ENCODE measurements around the gene PRDM2. TPM values are rescaled to one million over a fixed set of nuclear protein-coding genes. Genes with fewer than 3 reads are reported as not detected.

The PRDM2 gene
- total and polyA plus RNA-seq, 2 of the 13 experiments (the other 11 are each of a cell fraction or from before 2014, with no cell fraction given): 4.0 to 6.5 TPM

DNA sequence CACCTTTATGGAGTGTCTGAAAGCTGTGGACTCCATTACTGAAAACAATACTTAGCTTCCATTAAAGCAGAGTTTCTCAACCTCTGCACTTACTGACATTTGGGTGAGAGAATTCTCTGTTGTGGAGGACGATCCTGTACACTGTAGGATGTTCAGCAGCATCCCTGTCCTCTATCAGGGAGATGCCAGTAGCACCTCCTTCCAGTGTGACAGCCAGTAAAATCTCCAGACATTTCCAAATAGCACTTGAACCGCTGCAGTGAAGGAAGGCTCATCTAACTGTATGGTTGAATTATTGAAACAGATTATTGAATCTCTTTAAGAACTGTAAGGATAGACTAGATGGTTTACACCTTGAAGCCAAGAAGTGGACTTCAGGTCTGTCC is 3.1 kb downstream of the PRDM2 start:
- Histone ChIP-seq H3K79me2 (ENCODE audit: insufficient read depth, low read length) (no peaks in the 10 kb centered on the region), H3K9ac (ENCODE audit: insufficient read depth, low read depth, low read length) (no peak overlapping the region), H3K4me3 (replicated peaks in 1 of 3; ENCODE audit: insufficient read depth in 1 of 3, low read depth in 2 of 3, low read length in 3 of 3) (no peak overlapping the region), H3K27me3 (ENCODE audit: control insufficient read depth in 1 of 2, insufficient read depth in 2 of 2, low read length in 2 of 2) (peaks cover 1 to 26% of the 10 kb centered on the region in 2 experiments; a peak in 3 of 5 replicates), H3K27ac (ENCODE audit: extremely low read length, insufficient read depth, low read length) (no peak overlapping the region), H3K36me3 (replicated peaks in 1 of 2; ENCODE audit: control insufficient read depth in 1 of 2, insufficient read depth in 2 of 2, low read length in 2 of 2) (no peaks in the 10 kb centered on the region), H3K4me2 (ENCODE audit: low read depth, low read length) (no peak overlapping the region), H3K9me3 (ENCODE audit: low read length) (no peaks in the 10 kb centered on the region; the same call in 1 of the 2 replicates), H3K4me1 (ENCODE audit: insufficient read depth, low read length) (no peaks in the 10 kb centered on the region), H4K20me1 (ENCODE audit: insufficient read depth, low read length) (no peaks in the 10 kb centered on the region), H2AFZ (ENCODE audit: low read length) (no peak overlapping the region)
- intact Hi-C loops (cut with micrococcal nuclease; ENCODE audit: unreplicated experiment): no loop called here
- no peak for FAIRE-seq
- 0% methylated on average over 2 of the region's 2 CpGs for whole genome bisulfite sequencing (ENCODE audit: low lambda C conversion rate)
- BruUV-seq (replicated peaks): no TSS peak
- DNase-seq (ENCODE audit: low spot score): no peak
- no peak for TF ChIP-seq ZNF101 (CRISPR knock-in tag; IDR thresholded peaks at IDR 0.05; ENCODE audit: borderline replicate concordance, low read depth)
- no peak for TF ChIP-seq FOSL1 (CRISPR knock-in tag; IDR thresholded peaks at IDR 0.05; ENCODE audit: borderline replicate concordance)
- TF ChIP-seq ZNF557 (CRISPR knock-in tag; IDR thresholded peaks at IDR 0.05): no peak
- TF ChIP-seq ISX (CRISPR knock-in tag; conservative IDR thresholded peaks at IDR 0.05): no peak
- TF ChIP-seq ZFP36L1 (CRISPR knock-in tag; IDR thresholded peaks at IDR 0.05): no peak
- TF ChIP-seq ZNF232 (CRISPR knock-in tag; IDR thresholded peaks at IDR 0.05; ENCODE audit: borderline replicate concordance): no peak
- TF ChIP-seq KDM4B (CRISPR knock-in tag; IDR thresholded peaks at IDR 0.05): no peak
- no peak for TF ChIP-seq ZNF337 (CRISPR knock-in tag; IDR thresholded peaks at IDR 0.05; ENCODE audit: borderline replicate concordance, low read depth)
- TF ChIP-seq ZNF883 (CRISPR knock-in tag; IDR thresholded peaks at IDR 0.05; ENCODE audit: not compliant biosample characterization): no peak
- no peak for TF ChIP-seq ZNF782 (CRISPR knock-in tag; IDR thresholded peaks at IDR 0.05; ENCODE audit: borderline replicate concordance)
- TF ChIP-seq SALL1 (CRISPR knock-in tag; IDR thresholded peaks at IDR 0.05): no peak
- TF ChIP-seq PATZ1 (CRISPR knock-in tag; IDR thresholded peaks at IDR 0.05): no peak
- no peak for TF ChIP-seq HNRNPUL1 (IDR thresholded peaks at IDR 0.05; ENCODE audit: low read depth, low read length)
- TF ChIP-seq FOXK1 (CRISPR knock-in tag; IDR thresholded peaks at IDR 0.05; ENCODE audit: borderline replicate concordance, low read depth): no peak
- TF ChIP-seq, protein P1, sequence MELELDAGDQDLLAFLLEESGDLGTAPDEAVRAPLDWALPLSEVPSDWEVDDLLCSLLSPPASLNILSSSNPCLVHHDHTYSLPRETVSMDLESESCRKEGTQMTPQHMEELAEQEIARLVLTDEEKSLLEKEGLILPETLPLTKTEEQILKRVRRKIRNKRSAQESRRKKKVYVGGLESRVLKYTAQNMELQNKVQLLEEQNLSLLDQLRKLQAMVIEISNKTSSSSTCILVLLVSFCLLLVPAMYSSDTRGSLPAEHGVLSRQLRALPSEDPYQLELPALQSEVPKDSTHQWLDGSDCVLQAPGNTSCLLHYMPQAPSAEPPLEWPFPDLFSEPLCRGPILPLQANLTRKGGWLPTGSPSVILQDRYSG (CRISPR knock-in tag; IDR thresholded peaks at IDR 0.05): no peak
- no peak for TF ChIP-seq BRD4 (CRISPR knock-in tag; IDR thresholded peaks at IDR 0.05)
- no peak for TF ChIP-seq NCOA5 (CRISPR knock-in tag; IDR thresholded peaks at IDR 0.05)
- no peak for TF ChIP-seq ZBTB7A (CRISPR knock-in tag; IDR thresholded peaks at IDR 0.05)
- TF ChIP-seq MXD4 (CRISPR knock-in tag; IDR thresholded peaks at IDR 0.05): no peak
- TF ChIP-seq RBFOX2 (IDR thresholded peaks at IDR 0.05; ENCODE audit: low read depth, low read length): no peak
- CTCF ChIA-PET (ENCODE audit: low intra/inter-chr PET ratio, low total read pairs): no interaction called here
- no peak for ATAC-seq
- in situ Hi-C loops (cut with HindIII; ENCODE audit: extremely low pct_ligation_motif_present, low pct_unique_long_range_greater_than_20kb): no loop called here
- POLR2A ChIA-PET: no interaction called here

Measured in HepG2 (cell line).